Psoas muscle (tissue), 8 donors: ENCODE results near the gene LDHD. TPM values are rescaled to one million over a fixed set of nuclear protein-coding genes. Genes with fewer than 3 reads are reported as not detected.

Experiments
- ATAC-seq, 4 donors: fragments of 200-7000 bp; cut with Tn5 transposase; one replicate each; pipeline ENCODE4 v1.9.1; 2020; ENCODE audit warnings: moderate library complexity in 3 of 4, mild to moderate bottlenecking in 2 of 4
- DNase-seq, 2 donors: peaks; one replicate each; pipeline ENCODE4 v3.0.0-alpha.2; 2020
- H3K27ac ChIP-seq: fragments of 200-600 bp; one replicate; pipeline ENCODE4 v1.8.0; 2022
- H3K27me3 ChIP-seq, 3 donors: fragments of 200-600 bp in 1 of 3; one replicate each; pipeline versions ENCODE4 v1.6.1 to v1.8.0; 2013 to 2022; ENCODE audit warnings: low read length in 2 of 3, mild to moderate bottlenecking in 2 of 3, moderate library complexity in 1 of 3; ENCODE audit not compliant: insufficient read depth in 3 of 3
- H3K36me3 ChIP-seq, 2 donors: fragments of 200-600 bp in 1 of 2; one replicate each; pipeline versions ENCODE4 v1.6.1 to v1.8.0; 2013 to 2022; ENCODE audit warnings: low read depth in 1 of 2, mild to moderate bottlenecking in 1 of 2, moderate library complexity in 1 of 2; ENCODE audit not compliant: insufficient read depth in 1 of 2
- H3K4me1 ChIP-seq: fragments of 200-600 bp; one replicate; pipeline ENCODE4 v1.8.0; 2022
- H3K4me3 ChIP-seq: fragments of 200-600 bp; one replicate; pipeline ENCODE4 v1.8.0; 2022; ENCODE audit warnings: mild to moderate bottlenecking
- H3K9me3 ChIP-seq: fragments of 200-600 bp; one replicate; pipeline ENCODE4 v1.8.0; 2022
- WGBS, 3 donors: extraction: QIAGEN DNeasy Blood & Tissue Kit; methylation state at CpG; one replicate each; pipeline versions ENCODE4 v1.1.6 to v1.1.7; 2013; 5-methylcytosine and 5-hydroxymethylcytosine counted together
- intact Hi-C, 2 donors: fragments of 100-400 bp; cut with DNase I; formaldehyde crosslinking; loops; one replicate each; pipeline versions ENCODE4 v1.11.0 to v1.14.2; 2022
- polyA plus RNA-seq, 3 donors: library from polyadenylated mRNA; stranded (reverse); fragments of 200-250 nt; gene quantifications; one replicate each; pipeline ENCODE4 v1.2.3, GENCODE V29; 2013
- total RNA-seq, 4 donors: library from RNA; stranded (reverse); fragmentation: NEBNext Ultra II Directional in 2 of 4; extraction: Animal tissue kit (Norgen Biotek cat#: 25700) in 2 of 4; gene quantifications; one replicate each; pipeline versions ENCODE4 v1.2.1 to v1.2.4, GENCODE V29; 2021 to 2023
- TF ChIP-seq, protein P1 (sequence below): fragments of 200-600 bp; IDR thresholded peaks from one replicate; pipeline ENCODE4 v1.8.0; 2022; ENCODE audit warnings: antibody characterized with exemption
- donor health status: healthy with polysubstance abuse.
- donor health status: DM: no; HTN: no; CAD: no; lungs with moderate emphysema.
- donor health status: Bipolar disorder and iron deficiency.
- donor health status: healthy.
- donor health status: DM: yes; HTN: yes; CAD: no.
- donor health status: DM: no; HTN: no; CAD: no.
- donor health status: DM: no; HTN: no; CAD: no.
- donor health status: DM: yes; HTN: yes; CAD: no.

The LDHD gene
- total and polyA plus RNA-seq, 7 donors, result 20.5 to 66.6 (median 35.7) TPM

GRCh38 chr16:75099075-75099667, 17.4 kb downstream of the LDHD start:
- Histone ChIP-seq H3K9me3 (no peaks in the 10 kb centered on the region), H3K4me3 (no peak overlapping the region), H3K27ac (peak overlapping the region; percentile 74), H3K27me3 (no peaks in the 10 kb centered on the region), H3K36me3 (peaks cover 0 to 15% of the 10 kb centered on the region in 2 donors), H3K4me1 (peaks cover 35% of the 10 kb centered on the region)
- TF ChIP-seq, protein P1, sequence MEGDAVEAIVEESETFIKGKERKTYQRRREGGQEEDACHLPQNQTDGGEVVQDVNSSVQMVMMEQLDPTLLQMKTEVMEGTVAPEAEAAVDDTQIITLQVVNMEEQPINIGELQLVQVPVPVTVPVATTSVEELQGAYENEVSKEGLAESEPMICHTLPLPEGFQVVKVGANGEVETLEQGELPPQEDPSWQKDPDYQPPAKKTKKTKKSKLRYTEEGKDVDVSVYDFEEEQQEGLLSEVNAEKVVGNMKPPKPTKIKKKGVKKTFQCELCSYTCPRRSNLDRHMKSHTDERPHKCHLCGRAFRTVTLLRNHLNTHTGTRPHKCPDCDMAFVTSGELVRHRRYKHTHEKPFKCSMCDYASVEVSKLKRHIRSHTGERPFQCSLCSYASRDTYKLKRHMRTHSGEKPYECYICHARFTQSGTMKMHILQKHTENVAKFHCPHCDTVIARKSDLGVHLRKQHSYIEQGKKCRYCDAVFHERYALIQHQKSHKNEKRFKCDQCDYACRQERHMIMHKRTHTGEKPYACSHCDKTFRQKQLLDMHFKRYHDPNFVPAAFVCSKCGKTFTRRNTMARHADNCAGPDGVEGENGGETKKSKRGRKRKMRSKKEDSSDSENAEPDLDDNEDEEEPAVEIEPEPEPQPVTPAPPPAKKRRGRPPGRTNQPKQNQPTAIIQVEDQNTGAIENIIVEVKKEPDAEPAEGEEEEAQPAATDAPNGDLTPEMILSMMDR, result no peak
- ATAC-seq (peak in 1 of 4 donors; percentile 19), DNase-seq (no peak)
- intact Hi-C loops, result no loop called here
- 41 to 51% (median 49%) methylated on average over 8 of the region's 8 CpGs for WGBS, 3 donors

DNA sequence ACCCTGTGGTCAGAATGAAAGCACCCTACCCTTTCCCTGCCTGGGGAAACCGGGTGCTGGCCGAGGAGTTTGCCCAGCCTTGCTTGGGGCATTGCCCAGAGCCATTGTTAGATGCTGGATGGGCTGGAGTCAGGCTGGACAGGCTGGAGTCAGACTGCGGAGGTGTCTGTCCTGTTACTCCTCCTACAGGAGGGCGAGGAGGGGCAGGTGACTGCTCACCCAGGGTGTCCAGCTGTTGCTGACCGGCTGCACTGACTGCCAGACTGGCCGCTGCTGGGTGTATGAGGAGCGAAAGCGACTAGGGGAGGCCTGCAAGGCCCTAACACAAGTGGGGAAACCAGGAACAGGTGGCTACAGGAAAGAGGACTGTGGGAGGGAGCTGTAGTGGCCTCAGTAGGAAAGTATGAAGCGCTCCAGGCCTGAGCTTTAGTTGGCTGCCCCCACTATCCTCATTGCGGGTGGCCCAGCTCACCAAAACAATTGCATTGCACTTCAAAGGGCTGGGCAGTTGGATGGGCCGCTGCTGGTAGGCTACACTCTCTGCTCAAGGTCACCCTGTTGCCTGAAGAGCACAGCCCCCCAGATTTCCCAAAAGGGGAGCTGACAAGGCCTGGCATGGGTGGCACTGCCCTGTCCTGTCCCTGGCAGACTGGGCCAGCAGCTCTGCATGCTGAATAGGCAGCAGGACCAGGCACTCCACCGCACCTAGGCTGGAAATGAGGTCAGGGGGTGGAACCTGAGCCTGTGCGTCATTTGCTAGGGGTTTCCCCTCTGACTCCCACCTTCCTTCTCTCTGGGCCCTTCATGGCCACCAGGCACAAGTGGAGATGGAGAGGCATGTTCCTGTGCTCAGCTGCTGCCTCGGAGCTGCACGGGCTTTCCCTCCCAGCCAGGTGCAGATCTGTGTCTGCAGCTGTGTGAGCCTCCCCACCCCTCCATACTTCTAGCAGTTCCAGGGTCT, 18.4 kb downstream of the LDHD start:
- peaks cover 38% of the 10 kb centered on the region for H3K4me1 ChIP-seq
- no peaks in the 10 kb centered on the region for H3K27me3 ChIP-seq
- intact Hi-C loops, result no loop called here
- H3K27ac ChIP-seq, result peak overlapping the region; percentile 74
- ATAC-seq, result peak; percentile 73 to 84 (median 80)
- no peak overlapping the region for H3K4me3 ChIP-seq
- WGBS, 3 donors, result 26 to 33% (median 32%) methylated on average over 15 of the region's 15 CpGs
- no peaks in the 10 kb centered on the region for H3K9me3 ChIP-seq
- TF ChIP-seq, protein P1, result no peak
- H3K36me3 ChIP-seq, result peaks cover 0 to 24% of the 10 kb centered on the region in 2 donors
- DNase-seq, result peak in 1 of 2 donors; percentile 62

DNA sequence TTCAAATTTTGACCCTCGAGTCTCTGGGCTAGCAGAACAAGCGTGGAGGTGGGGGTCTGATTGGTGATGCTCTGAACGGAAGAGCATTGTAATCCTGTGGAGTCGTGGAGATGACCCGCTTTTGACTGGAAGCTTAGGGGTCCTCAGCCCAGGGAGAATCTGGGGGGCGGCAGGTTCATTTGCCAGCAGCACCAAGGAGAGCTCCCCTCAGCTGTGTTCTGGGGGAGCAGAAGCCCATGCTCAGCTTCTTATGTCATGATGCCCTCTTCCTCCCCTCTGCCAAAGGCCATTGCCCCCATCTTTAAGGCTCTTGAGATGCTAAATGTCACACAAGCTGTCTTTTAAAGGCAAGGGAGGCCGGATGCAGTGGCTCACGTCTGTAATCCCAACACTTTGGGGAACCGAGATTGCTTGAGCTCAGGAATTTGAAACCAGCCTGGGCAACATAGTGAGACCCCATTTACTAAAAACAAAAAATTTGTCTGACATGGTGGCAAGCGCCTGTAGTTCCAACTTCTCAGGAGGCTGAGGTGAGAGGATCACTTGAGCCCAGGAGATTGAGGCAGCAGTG, 19.3 kb downstream of the LDHD start:
- Histone ChIP-seq H3K27me3 (no peaks in the 10 kb centered on the region), H3K4me3 (no peak overlapping the region), H3K9me3 (no peaks in the 10 kb centered on the region), H3K4me1 (peaks cover 46% of the 10 kb centered on the region), H3K27ac (peak overlapping the region; percentile 74), H3K36me3 (peaks cover 0 to 24% of the 10 kb centered on the region in 2 donors)
- DNase-seq (no peak), ATAC-seq (no peak)
- intact Hi-C loops, result no loop called here
- TF ChIP-seq, protein P1, result no peak
- 88 to 96% (median 92%) methylated on average over 10 of the region's 10 CpGs for WGBS, 3 donors

DNA sequence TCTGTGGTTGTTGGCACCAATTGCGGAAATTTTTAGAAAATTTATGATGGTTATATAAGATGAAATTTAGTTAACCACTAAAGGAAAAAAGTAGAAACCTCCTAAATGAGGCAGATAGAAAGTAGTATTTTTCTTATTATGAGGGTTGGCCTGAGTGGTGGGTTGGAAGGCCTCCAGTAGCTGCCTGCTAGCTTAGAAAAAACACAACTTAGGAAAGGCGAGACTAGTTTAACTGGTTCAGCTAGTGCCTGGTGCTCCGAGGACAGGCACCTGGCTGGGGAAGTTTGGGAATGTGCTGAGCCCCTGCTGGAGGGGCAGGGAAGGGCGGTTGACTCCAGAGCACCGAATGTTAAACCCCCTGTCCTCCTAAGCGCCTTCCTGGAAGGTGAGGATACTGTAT, 19.9 kb downstream of the LDHD start:
- no peak overlapping the region for H3K4me3 ChIP-seq
- intact Hi-C loops, result no loop called here
- DNase-seq (no peak), ATAC-seq (no peak)
- no peaks in the 10 kb centered on the region for H3K27me3 ChIP-seq
- H3K4me1 ChIP-seq, result peaks cover 46% of the 10 kb centered on the region
- TF ChIP-seq, protein P1, result peak; percentile 13
- WGBS, 3 donors, result 74 to 86% (median 77%) methylated on average over 6 of the region's 6 CpGs
- peaks cover 0 to 24% of the 10 kb centered on the region in 2 donors for H3K36me3 ChIP-seq
- no peaks in the 10 kb centered on the region for H3K9me3 ChIP-seq
- H3K27ac ChIP-seq, result peak overlapping the region; percentile 36
